ENCODE data around the gene ELOA.

DNA sequence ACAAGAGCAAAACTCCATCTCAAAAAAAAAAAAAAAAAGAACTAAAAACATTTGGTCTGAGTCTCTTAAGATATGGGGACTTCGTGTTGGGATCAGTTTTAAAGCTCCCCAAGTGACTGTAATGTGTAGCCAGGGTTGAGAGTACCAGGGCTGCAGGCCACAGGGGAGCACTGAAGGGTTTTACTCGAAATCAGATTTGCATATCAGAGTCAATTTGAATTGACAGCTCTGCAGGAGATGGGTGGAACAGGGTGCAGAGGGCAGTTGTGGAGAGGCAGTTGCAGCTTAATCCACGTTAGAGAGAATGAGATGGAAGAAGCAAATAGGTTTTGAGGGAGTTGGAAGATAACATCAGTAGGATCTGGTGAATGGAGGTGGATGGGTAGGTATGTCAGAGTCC is 20.6 kb upstream of the ELOA start:
- TF ChIP-seq POLR2A (IDR thresholded peaks at IDR 0.05): no peak
- TF ChIP-seq, protein P1, sequence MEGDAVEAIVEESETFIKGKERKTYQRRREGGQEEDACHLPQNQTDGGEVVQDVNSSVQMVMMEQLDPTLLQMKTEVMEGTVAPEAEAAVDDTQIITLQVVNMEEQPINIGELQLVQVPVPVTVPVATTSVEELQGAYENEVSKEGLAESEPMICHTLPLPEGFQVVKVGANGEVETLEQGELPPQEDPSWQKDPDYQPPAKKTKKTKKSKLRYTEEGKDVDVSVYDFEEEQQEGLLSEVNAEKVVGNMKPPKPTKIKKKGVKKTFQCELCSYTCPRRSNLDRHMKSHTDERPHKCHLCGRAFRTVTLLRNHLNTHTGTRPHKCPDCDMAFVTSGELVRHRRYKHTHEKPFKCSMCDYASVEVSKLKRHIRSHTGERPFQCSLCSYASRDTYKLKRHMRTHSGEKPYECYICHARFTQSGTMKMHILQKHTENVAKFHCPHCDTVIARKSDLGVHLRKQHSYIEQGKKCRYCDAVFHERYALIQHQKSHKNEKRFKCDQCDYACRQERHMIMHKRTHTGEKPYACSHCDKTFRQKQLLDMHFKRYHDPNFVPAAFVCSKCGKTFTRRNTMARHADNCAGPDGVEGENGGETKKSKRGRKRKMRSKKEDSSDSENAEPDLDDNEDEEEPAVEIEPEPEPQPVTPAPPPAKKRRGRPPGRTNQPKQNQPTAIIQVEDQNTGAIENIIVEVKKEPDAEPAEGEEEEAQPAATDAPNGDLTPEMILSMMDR (IDR thresholded peaks at IDR 0.05): no peak
